HG03103 (cell line): ENCODE measurements around the gene NRCAM.
"Not testable (repeated sequence)": the region's sequence is repeated elsewhere in the genome, so short reads cannot be mapped to it uniquely, and the experiment has no call there.

ENCODE experiments used
- ATAC-seq: cut with Tn5 transposase; IDR thresholded peaks from one replicate; pipeline ENCODE4 v1.9.1; 2021; ENCODE audit warnings: low read depth; ENCODE audit not compliant: unreplicated experiment

NRCAM gene

GRCh38 chr7:108289852-108290251, 166.4 kb downstream of the NRCAM start:
- ATAC-seq: no peak

GRCh38 chr7:108287857-108288256, 168.4 kb downstream of the NRCAM start:
- no peak for ATAC-seq

GRCh38 chr7:108286290-108286904, 169.8 kb downstream of the NRCAM start:
- no peak for ATAC-seq

- ATAC-seq: no peak
Observed at GRCh38 chr7:108285778-108286177, 170.5 kb downstream of the NRCAM start.

GRCh38 chr7:108285003-108285368, 171.2 kb downstream of the NRCAM start:
- ATAC-seq: no peak

GRCh38 chr7:108284349-108285002, 171.8 kb downstream of the NRCAM start:
- no peak for ATAC-seq

- ATAC-seq: no peak
Observed at GRCh38 chr7:108283252-108283651, 173.0 kb downstream of the NRCAM start.

GRCh38 chr7:108282427-108282996, 173.7 kb downstream of the NRCAM start:
- ATAC-seq: no peak

- ATAC-seq: no peak
Observed at GRCh38 chr7:108280136-108280535, 176.1 kb downstream of the NRCAM start.

GRCh38 chr7:108278776-108279175, 177.5 kb downstream of the NRCAM start:
- ATAC-seq: no peak

GRCh38 chr7:108278281-108278680, 178.0 kb downstream of the NRCAM start:
- no peak for ATAC-seq

GRCh38 chr7:108274447-108274846, 181.8 kb downstream of the NRCAM start:
- not testable (repeated sequence) for ATAC-seq

- ATAC-seq: not testable (repeated sequence)
Observed at GRCh38 chr7:108272891-108273290, 183.3 kb downstream of the NRCAM start.

GRCh38 chr7:108270385-108271015, 185.7 kb downstream of the NRCAM start:
- peak; percentile 78 for ATAC-seq

- ATAC-seq: no peak
Observed at GRCh38 chr7:108268200-108268820, 187.9 kb downstream of the NRCAM start.

GRCh38 chr7:108267615-108268014, 188.6 kb downstream of the NRCAM start:
- no peak for ATAC-seq

- ATAC-seq: no peak
Observed at GRCh38 chr7:108266491-108266890, 189.7 kb downstream of the NRCAM start.

GRCh38 chr7:108266035-108266434, 190.2 kb downstream of the NRCAM start:
- no peak for ATAC-seq

- ATAC-seq: no peak
Observed at GRCh38 chr7:108265007-108265406, 191.2 kb downstream of the NRCAM start.

GRCh38 chr7:108263425-108263824, 192.8 kb downstream of the NRCAM start:
- ATAC-seq: no peak

- no peak for ATAC-seq
Observed at GRCh38 chr7:108261560-108262255, 194.5 kb downstream of the NRCAM start.
